ENCODE measurements around the gene MPZ. TPM values are rescaled to one million over a fixed set of nuclear protein-coding genes. Genes with fewer than 3 reads are reported as not detected.

The MPZ gene
- total RNA-seq, 2 donors from 2014 or later, result 1.7 to 3.3 TPM

GRCh38 chr1:161298116-161298515 is 11.7 kb downstream of the MPZ start:
- Histone ChIP-seq H3K4me1 (ENCODE audit: control insufficient read depth, insufficient read depth, low read length) (no peaks in the 10 kb centered on the region), H3K9me3 (ENCODE audit: control insufficient read depth, low read length) (no peaks in the 10 kb centered on the region), H3K36me3 (ENCODE audit: control insufficient read depth, insufficient read depth, low read length) (no peaks in the 10 kb centered on the region), H3K9ac (ENCODE audit: extremely low read depth, low read length, poor library complexity, severe bottlenecking) (no peak overlapping the region), H3K27me3 (ENCODE audit: control insufficient read depth, insufficient read depth, low read length, poor library complexity, severe bottlenecking) (no peaks in the 10 kb centered on the region), H3K4me3 (ENCODE audit: low read length) (no peak overlapping the region), H3K27ac (ENCODE audit: low read depth, low read length) (no peak overlapping the region)
- 88 to 90% methylated on average over 3 to 6 of the region's 6 CpGs for WGBS, 2 experiments (ENCODE audit: insufficient coverage in 1 of 2, insufficient read length in 1 of 2)
- TF ChIP-seq, protein P1, sequence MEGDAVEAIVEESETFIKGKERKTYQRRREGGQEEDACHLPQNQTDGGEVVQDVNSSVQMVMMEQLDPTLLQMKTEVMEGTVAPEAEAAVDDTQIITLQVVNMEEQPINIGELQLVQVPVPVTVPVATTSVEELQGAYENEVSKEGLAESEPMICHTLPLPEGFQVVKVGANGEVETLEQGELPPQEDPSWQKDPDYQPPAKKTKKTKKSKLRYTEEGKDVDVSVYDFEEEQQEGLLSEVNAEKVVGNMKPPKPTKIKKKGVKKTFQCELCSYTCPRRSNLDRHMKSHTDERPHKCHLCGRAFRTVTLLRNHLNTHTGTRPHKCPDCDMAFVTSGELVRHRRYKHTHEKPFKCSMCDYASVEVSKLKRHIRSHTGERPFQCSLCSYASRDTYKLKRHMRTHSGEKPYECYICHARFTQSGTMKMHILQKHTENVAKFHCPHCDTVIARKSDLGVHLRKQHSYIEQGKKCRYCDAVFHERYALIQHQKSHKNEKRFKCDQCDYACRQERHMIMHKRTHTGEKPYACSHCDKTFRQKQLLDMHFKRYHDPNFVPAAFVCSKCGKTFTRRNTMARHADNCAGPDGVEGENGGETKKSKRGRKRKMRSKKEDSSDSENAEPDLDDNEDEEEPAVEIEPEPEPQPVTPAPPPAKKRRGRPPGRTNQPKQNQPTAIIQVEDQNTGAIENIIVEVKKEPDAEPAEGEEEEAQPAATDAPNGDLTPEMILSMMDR (conservative IDR thresholded peaks at IDR 0.05), result no peak
- no peaks in the 10 kb centered on the region for H3K36me3 Mint-ChIP-seq (ENCODE audit: low read depth)
- H3K4me1 Mint-ChIP-seq, result no peaks in the 10 kb centered on the region
- H3K27me3 Mint-ChIP-seq (ENCODE audit: insufficient read depth), result no peaks in the 10 kb centered on the region
- DNase-seq, result no peak
- no peaks in the 10 kb centered on the region for H3K9me3 Mint-ChIP-seq
- H3K4me3 Mint-ChIP-seq, result no peak overlapping the region
- H3K27ac Mint-ChIP-seq, result no peak overlapping the region

GRCh38 chr1:161297415-161297814 is 12.4 kb downstream of the MPZ start:
- Mint-ChIP-seq H3K4me1 (no peaks in the 10 kb centered on the region), H3K36me3 (ENCODE audit: low read depth) (no peaks in the 10 kb centered on the region), H3K9me3 (no peaks in the 10 kb centered on the region)

DNA sequence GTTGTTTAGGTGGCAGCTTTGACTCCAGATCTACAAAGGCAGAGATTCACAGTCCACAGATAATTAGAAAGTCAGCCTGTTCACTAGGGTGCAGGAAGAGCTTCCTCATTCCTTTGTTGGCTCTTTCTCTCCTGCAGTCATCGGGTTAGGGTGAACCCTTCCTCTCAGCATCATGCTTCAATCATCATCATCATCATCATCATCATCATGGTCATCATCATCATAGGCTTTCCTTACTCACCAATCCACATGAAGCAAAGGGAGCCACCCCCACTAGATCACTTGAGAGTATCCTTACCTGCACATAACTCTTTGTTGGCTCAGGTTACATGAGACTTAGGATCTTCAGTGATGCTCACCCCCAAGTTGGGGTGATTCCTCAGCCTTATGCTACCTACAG is 19.0 kb downstream of the MPZ start:
- H3K9me3 ChIP-seq (ENCODE audit: control insufficient read depth, low read length), result no peaks in the 10 kb centered on the region
- no peak for DNase-seq
- Mint-ChIP-seq H3K4me1 (peaks cover 11% of the 10 kb centered on the region), H3K9me3 (no peaks in the 10 kb centered on the region), H3K36me3 (ENCODE audit: low read depth) (no peaks in the 10 kb centered on the region), H3K27ac (no peak overlapping the region), H3K27me3 (ENCODE audit: insufficient read depth) (no peaks in the 10 kb centered on the region), H3K4me3 (no peak overlapping the region)
- H3K9ac ChIP-seq (ENCODE audit: extremely low read depth, low read length, poor library complexity, severe bottlenecking), result no peak overlapping the region
- H3K27me3 ChIP-seq (ENCODE audit: control insufficient read depth, insufficient read depth, low read length, poor library complexity, severe bottlenecking), result no peaks in the 10 kb centered on the region
- H3K36me3 ChIP-seq (ENCODE audit: control insufficient read depth, insufficient read depth, low read length), result no peaks in the 10 kb centered on the region
- 95 to 100% methylated on average over 1 of the region's 1 CpG for WGBS, 2 experiments (ENCODE audit: insufficient coverage in 1 of 2, insufficient read length in 1 of 2)
- no peaks in the 10 kb centered on the region for H3K4me1 ChIP-seq (ENCODE audit: control insufficient read depth, insufficient read depth, low read length)
- H3K4me3 ChIP-seq (ENCODE audit: low read length), result no peak overlapping the region
- TF ChIP-seq, protein P1 (conservative IDR thresholded peaks at IDR 0.05), result no peak
- no peak overlapping the region for H3K27ac ChIP-seq (ENCODE audit: low read depth, low read length)

More at GRCh38 chr1:161297415-161297814, 12.4 kb downstream of the MPZ start:
- no peak overlapping the region for H3K27ac Mint-ChIP-seq
- no peak overlapping the region for H3K4me3 Mint-ChIP-seq
- no peak for DNase-seq
- H3K27me3 Mint-ChIP-seq (ENCODE audit: insufficient read depth), result no peaks in the 10 kb centered on the region
- no peak overlapping the region for H3K4me3 ChIP-seq (ENCODE audit: low read length)
- no peaks in the 10 kb centered on the region for H3K4me1 ChIP-seq (ENCODE audit: control insufficient read depth, insufficient read depth, low read length)
- H3K9me3 ChIP-seq (ENCODE audit: control insufficient read depth, low read length), result no peaks in the 10 kb centered on the region
- no peak overlapping the region for H3K27ac ChIP-seq (ENCODE audit: low read depth, low read length)
- TF ChIP-seq, protein P1 (conservative IDR thresholded peaks at IDR 0.05), result no peak
- H3K27me3 ChIP-seq (ENCODE audit: control insufficient read depth, insufficient read depth, low read length, poor library complexity, severe bottlenecking), result no peaks in the 10 kb centered on the region
- H3K36me3 ChIP-seq (ENCODE audit: control insufficient read depth, insufficient read depth, low read length), result no peaks in the 10 kb centered on the region
- no peak overlapping the region for H3K9ac ChIP-seq (ENCODE audit: extremely low read depth, low read length, poor library complexity, severe bottlenecking)
